Measurements from ENCODE around the gene RPGRIP1L.

GRCh38 chr16:53708490-53708889 lies 4.8 kb upstream of the RPGRIP1L start:
- TF ChIP-seq ZSCAN25 (CRISPR knock-in tag; IDR thresholded peaks at IDR 0.05) (no peak), ZBTB21 (CRISPR knock-in tag; IDR thresholded peaks at IDR 0.05) (no peak), POLR2AphosphoS5 (IDR thresholded peaks at IDR 0.05; ENCODE audit: low read depth, low read length) (no peak), SNAI1 (CRISPR knock-in tag; IDR thresholded peaks at IDR 0.05; ENCODE audit: borderline replicate concordance) (no peak), EZH2 (conservative IDR thresholded peaks at IDR 0.05; ENCODE audit: low read depth, low read length) (no peak), ZFP82 (CRISPR knock-in tag; IDR thresholded peaks at IDR 0.05; ENCODE audit: borderline replicate concordance) (no peak), KDM5A (IDR thresholded peaks at IDR 0.05; ENCODE audit: borderline replicate concordance, low read length) (no peak), ZNF547 (CRISPR knock-in tag; IDR thresholded peaks at IDR 0.05) (no peak), THYN1 (CRISPR knock-in tag; IDR thresholded peaks at IDR 0.05; ENCODE audit: borderline replicate concordance, low read depth) (no peak), ZNF724P (CRISPR knock-in tag; IDR thresholded peaks at IDR 0.05; ENCODE audit: borderline replicate concordance) (no peak)
- TF ChIP-seq, protein P1, sequence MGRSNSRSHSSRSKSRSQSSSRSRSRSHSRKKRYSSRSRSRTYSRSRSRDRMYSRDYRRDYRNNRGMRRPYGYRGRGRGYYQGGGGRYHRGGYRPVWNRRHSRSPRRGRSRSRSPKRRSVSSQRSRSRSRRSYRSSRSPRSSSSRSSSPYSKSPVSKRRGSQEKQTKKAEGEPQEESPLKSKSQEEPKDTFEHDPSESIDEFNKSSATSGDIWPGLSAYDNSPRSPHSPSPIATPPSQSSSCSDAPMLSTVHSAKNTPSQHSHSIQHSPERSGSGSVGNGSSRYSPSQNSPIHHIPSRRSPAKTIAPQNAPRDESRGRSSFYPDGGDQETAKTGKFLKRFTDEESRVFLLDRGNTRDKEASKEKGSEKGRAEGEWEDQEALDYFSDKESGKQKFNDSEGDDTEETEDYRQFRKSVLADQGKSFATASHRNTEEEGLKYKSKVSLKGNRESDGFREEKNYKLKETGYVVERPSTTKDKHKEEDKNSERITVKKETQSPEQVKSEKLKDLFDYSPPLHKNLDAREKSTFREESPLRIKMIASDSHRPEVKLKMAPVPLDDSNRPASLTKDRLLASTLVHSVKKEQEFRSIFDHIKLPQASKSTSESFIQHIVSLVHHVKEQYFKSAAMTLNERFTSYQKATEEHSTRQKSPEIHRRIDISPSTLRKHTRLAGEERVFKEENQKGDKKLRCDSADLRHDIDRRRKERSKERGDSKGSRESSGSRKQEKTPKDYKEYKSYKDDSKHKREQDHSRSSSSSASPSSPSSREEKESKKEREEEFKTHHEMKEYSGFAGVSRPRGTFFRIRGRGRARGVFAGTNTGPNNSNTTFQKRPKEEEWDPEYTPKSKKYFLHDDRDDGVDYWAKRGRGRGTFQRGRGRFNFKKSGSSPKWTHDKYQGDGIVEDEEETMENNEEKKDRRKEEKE (IDR thresholded peaks at IDR 0.05), result no peak
